Smooth muscle cell (in vitro differentiated cells): Measurements from ENCODE around the gene SWSAP1. TPM values are rescaled to one million over a fixed set of nuclear protein-coding genes. Genes with fewer than 3 reads are reported as not detected.

Experiments used
- DNase-seq: peaks from one replicate; lab custom pipeline; 2025; ENCODE audit not compliant: unreplicated experiment; lab: John Stamatoyannopoulos, UW
- H2AFZ ChIP-seq: fragments of 200-600 bp; sonication (generic); 2 replicates; pipeline ENCODE4 v1.6.0; 2016; ENCODE audit warnings: antibody characterized with exemption, low read depth, mild to moderate bottlenecking
- H3F3A ChIP-seq: fragments of 200-600 bp; sonication (generic); 2 replicates; pipeline ENCODE4 v1.6.0; 2017; ENCODE audit warnings: antibody characterized with exemption, low read depth
- H3K27ac ChIP-seq: fragments of 200-600 bp; sonication (generic); 2 replicates; pipeline ENCODE4 v1.5.1; 2016; ENCODE audit warnings: low read depth, mild to moderate bottlenecking
- H3K27me3 ChIP-seq: fragments of 200-600 bp; sonication (generic); 2 replicates; pipeline ENCODE4 v1.6.1; 2016; ENCODE audit warnings: low read depth, mild to moderate bottlenecking
- H3K36me3 ChIP-seq: fragments of 200-600 bp; sonication (generic); 2 replicates; pipeline ENCODE4 v1.5.1; 2016; ENCODE audit warnings: low read depth
- H3K4me1 ChIP-seq: fragments of 200-600 bp; sonication (generic); 2 replicates; pipeline ENCODE4 v1.5.1; 2016; ENCODE audit warnings: low read depth
- H3K4me2 ChIP-seq: fragments of 200-600 bp; sonication (generic); 2 replicates; pipeline ENCODE4 v1.6.0; 2016; ENCODE audit warnings: mild to moderate bottlenecking
- H3K4me3 ChIP-seq: fragments of 200-600 bp; sonication (generic); 2 replicates; pipeline ENCODE4 v1.5.1; 2016; ENCODE audit warnings: mild to moderate bottlenecking
- H3K79me2 ChIP-seq: fragments of 200-600 bp; sonication (generic); 2 replicates; pipeline ENCODE4 v1.6.0; 2016; ENCODE audit warnings: low read depth, mild to moderate bottlenecking
- H3K9ac ChIP-seq: fragments of 200-600 bp; sonication (generic); 2 replicates; pipeline ENCODE4 v1.6.0; 2016; ENCODE audit warnings: low read depth
- H3K9me3 ChIP-seq: fragments of 200-600 bp; sonication (generic); replicated peaks from 2 replicates; pipeline ENCODE4 v1.5.1; 2016; ENCODE audit warnings: low read depth
- H4K20me1 ChIP-seq: fragments of 200-600 bp; sonication (generic); 2 replicates; pipeline ENCODE4 v1.6.0; 2016; ENCODE audit warnings: low read depth
- CTCF ChIP-seq: fragments of 200-600 bp; sonication (generic); IDR thresholded peaks from 2 replicates; pipeline ENCODE4 v1.5.1; 2017; ENCODE audit warnings: borderline replicate concordance, mild to moderate bottlenecking, antibody characterized with exemption; ENCODE audit not compliant: insufficient read depth, poor library complexity, severe bottlenecking
- WGBS: methylation state at CpG from one replicate; pipeline ENCODE4 v1.1.7; 2016; ENCODE audit warnings: low lambda C conversion rate; 5-methylcytosine and 5-hydroxymethylcytosine counted together
- polyA plus RNA-seq: library from polyadenylated mRNA; unstranded; fragments of >200 nt; fragmentation: Nextera tagmentation; extraction: Ambion mirVana; gene quantifications from 2 replicates; pipeline ENCODE4 v1.2.1, GENCODE V29; 2016
- total RNA-seq: library from RNA; depleted of rRNA; stranded (reverse); fragments of >200 nt; gene quantifications from 2 replicates; pipeline ENCODE4 v1.2.3, GENCODE V29; 2014

Gene SWSAP1
- total and polyA plus RNA-seq, 2 experiments from 2014 or later, result 0.99 to 2.8 TPM

- Histone ChIP-seq H3F3A (no peaks in the 10 kb centered on the region), H3K9me3 (no peaks in the 10 kb centered on the region), H3K27me3 (peaks cover 9% of the 10 kb centered on the region), H3K27ac (no peak overlapping the region), H2AFZ (peak overlapping the region; percentile 81), H3K79me2 (no peaks in the 10 kb centered on the region), H4K20me1 (no peaks in the 10 kb centered on the region), H3K4me1 (peaks cover 13% of the 10 kb centered on the region), H3K4me3 (peak overlapping the region; percentile 60), H3K36me3 (no peaks in the 10 kb centered on the region), H3K9ac (peak overlapping the region; percentile 35), H3K4me2 (peak overlapping the region; percentile 89)
- DNase-seq, result no peak
- TF ChIP-seq CTCF, result no peak
- WGBS, result 11% methylated on average over 3 of the region's 16 CpGs
These were observed 43.7 kb downstream of the SWSAP1 start for GRCh38 chr19:11418094-11418548.

- H3K9me3 ChIP-seq, result no peaks in the 10 kb centered on the region
- no peak within 1 kb of the TSS for H3K27ac ChIP-seq
- peaks cover 13% of the 10 kb centered on the region for H3K4me1 ChIP-seq
- H3K27me3 ChIP-seq, result peaks cover 9% of the 10 kb centered on the region
- no peaks in the 10 kb centered on the region for H3F3A ChIP-seq
- peak within 1 kb of the TSS; percentile 60 for H3K4me3 ChIP-seq
- peak within 1 kb of the TSS; percentile 94 for H3K4me2 ChIP-seq
- no peak for DNase-seq
- no peaks in the 10 kb centered on the region for H4K20me1 ChIP-seq
- no peak for TF ChIP-seq CTCF
- H3K9ac ChIP-seq, result peak within 1 kb of the TSS; percentile 35
- H3K36me3 ChIP-seq, result no peaks in the 10 kb centered on the region
- H3K79me2 ChIP-seq, result no peaks in the 10 kb centered on the region
- H2AFZ ChIP-seq, result peak within 1 kb of the TSS; percentile 81
- 2% methylated on average over 55 of the region's 72 CpGs for WGBS
These were observed 44.4 kb downstream of the SWSAP1 start, which contains the start of gene RGL3 for GRCh38 chr19:11418549-11419506. TSS of gene RGL3 (minus strand) at chr19:11419314. CDS start at chr19:11419278, 36 bp downstream.

- H4K20me1 ChIP-seq, result no peaks in the 10 kb centered on the region
- peaks cover 13% of the 10 kb centered on the region for H3K4me1 ChIP-seq
- H3F3A ChIP-seq, result no peaks in the 10 kb centered on the region
- H3K27ac ChIP-seq, result no peak overlapping the region
- DNase-seq, result no peak
- peak overlapping the region; percentile 94 for H3K4me2 ChIP-seq
- peak overlapping the region; percentile 91 for H2AFZ ChIP-seq
- no peaks in the 10 kb centered on the region for H3K79me2 ChIP-seq
- H3K9ac ChIP-seq, result no peak overlapping the region
- no peaks in the 10 kb centered on the region for H3K9me3 ChIP-seq
- H3K4me3 ChIP-seq, result peak overlapping the region; percentile 46
- TF ChIP-seq CTCF, result no peak
- 3% methylated on average over 33 of the region's 46 CpGs for WGBS
- no peaks in the 10 kb centered on the region for H3K36me3 ChIP-seq
- peaks cover 9% of the 10 kb centered on the region for H3K27me3 ChIP-seq
These were observed 46.2 kb downstream of the SWSAP1 start for GRCh38 chr19:11420429-11421370.
